Stimulated activated CD8-positive, alpha-beta memory T cell treated with anti-CD3 and anti-CD28 coated beads, Interleukin-15, amount 100 ng/mL, for 24 hours (primary cell): ENCODE data around the gene PITPNB.

Source experiments
- DNase-seq: peaks from one replicate; pipeline ENCODE4 v3.0.0-alpha.2; 2020; ENCODE audit warnings: low read depth

PITPNB gene

GRCh38 chr22:27859336-27859735 lies 59.7 kb downstream of the PITPNB start:
- DNase-seq = no peak

DNA sequence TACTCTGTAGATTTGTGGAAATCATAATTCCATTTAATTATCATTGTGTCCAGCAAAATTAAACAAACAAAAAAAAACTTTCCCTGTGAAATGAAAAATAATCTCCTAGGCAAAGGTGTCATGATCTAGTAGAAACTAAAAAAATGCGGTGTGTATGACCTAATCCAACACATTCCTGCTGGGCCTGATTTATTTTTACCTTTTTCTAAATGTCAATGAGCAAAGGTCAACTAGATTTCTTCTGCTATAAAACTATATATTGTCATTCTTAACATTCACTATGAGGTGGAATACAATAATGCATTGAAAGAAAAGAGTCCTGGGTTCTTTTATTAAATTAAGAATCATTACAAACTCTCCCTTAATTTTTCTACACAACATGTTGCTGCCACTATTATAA lies 60.4 kb downstream of the PITPNB start:
- no peak for DNase-seq

DNA sequence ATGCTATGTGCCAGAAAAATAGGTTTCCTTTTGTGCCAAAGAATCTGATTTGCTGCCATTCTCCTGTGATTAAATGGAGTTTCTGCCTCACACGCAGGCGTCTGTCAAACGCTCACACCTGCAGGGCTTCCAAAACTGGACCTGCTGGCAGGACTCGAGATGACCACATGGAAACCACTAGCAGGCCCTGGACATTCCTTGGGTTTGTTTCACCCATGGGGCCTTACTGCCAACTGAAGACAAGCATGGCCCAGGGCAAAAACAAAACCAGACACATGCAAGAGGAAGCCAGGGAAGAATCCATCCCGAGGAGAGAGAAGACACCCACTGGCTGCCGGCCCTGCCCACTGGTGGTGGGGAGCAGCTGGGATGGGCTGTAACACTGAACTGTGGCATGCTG lies 61.6 kb downstream of the PITPNB start:
- no peak for DNase-seq

- no peak for DNase-seq
Measured at GRCh38 chr22:27856386-27856785, 62.7 kb downstream of the PITPNB start.

GRCh38 chr22:27853424-27853823 lies 65.6 kb downstream of the PITPNB start:
- no peak for DNase-seq

DNA sequence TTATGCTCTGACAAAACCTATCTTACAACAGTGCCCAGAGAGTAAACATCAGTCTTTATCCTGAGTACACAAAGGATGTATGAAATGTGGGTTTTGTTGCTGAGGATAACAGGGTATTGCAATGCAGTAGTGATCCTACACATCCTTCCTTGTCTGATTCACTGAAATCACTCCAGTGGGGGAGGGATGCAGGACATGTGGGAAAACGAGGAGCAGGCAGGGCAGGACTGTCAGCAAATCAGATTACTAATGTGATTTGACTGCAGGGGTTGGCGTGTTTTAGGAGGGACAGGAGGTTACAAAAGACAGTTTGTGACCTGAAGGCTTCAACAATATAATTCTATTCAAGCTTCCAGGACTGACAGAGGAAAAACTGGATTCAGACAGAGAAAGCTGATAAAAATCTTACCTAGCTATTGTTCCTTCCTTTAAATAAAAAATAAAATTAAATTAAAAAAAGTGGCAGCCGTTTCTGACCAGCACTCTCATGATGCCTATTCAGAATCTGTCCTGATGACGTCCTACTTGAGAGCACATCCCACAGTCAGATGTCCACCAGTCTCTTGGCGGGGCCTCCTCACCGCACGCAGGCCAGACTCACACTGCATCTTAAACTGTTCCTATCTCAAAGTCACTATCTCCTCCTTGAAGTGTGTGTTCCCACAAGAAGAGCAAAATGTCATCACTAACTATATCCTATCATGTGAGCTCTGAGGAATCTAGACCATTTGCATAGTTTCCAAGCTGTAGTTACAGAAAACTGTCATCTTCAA lies 66.9 kb downstream of the PITPNB start:
- DNase-seq = no peak

DNA sequence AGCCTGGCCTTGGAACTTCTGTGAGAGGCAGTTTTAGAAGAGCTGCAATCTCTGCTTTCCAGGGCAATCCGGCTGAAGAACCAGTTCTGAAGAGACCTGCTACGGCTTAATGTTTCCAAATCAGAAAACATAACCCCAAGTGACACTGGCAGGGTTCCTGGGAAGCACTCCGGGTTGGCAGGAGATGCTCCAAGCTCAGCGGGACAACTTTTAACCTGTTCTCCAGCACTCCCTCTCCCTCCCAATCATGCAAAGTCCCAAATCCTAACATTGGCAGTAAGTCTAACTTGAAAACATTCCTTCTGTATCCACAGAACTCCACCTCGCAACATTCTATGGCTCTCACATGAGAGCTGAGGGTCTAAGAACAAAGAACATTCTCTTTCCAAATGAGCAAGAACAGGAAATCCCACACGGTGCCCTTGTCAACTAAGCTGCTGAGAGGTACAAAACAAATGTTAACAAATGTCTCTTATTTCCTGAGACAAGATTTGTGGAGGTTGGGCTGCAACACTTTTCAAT lies 69.0 kb downstream of the PITPNB start:
- no peak for DNase-seq

GRCh38 chr22:27848005-27848404 lies 71.1 kb downstream of the PITPNB start:
- no peak for DNase-seq

DNA sequence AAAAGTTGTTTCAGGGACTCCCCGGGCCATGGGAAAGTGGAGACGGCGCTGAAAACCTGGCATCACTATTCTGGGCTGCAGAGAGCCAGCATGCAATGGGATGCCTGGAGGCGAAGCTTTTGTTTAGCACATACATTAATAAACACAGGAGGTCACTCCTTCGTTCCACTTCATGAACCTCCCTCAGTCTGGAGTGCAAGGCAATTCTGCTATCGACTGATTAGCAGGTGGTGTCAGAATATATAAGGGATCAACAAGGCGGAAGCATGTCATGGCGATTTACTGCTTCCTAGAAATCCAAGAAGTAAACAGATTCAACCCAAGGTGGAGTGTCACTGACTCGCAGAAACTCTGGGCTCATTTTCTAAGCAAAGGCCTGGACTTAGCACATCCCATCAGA lies 72.1 kb downstream of the PITPNB start:
- DNase-seq = no peak

DNA sequence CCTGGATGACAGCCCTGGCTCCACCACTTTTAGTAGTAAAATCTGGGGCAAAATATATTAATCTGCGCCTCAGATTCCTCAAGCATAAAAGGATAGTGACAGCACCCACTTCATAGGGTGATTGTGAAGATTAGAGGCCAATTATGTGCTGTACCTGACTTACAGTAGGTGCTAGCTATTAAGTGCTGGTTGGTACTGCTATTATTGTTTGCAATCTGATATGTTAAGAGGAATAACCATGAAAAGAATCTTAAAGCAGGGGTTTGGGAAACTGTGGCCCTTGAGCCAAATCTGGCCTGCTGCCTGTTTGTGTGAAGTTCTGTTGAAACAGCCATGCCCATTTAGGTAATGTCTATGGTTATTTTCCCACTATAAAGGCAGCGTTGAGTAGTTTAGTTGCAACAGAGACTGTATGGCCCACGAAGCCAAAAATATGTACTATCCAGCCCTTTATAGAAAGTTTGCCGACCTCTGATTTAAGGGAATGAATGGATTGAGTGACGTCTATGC lies 72.8 kb downstream of the PITPNB start:
- DNase-seq = no peak

- no peak for DNase-seq
Measured at GRCh38 chr22:27845644-27846043, 73.4 kb downstream of the PITPNB start.

GRCh38 chr22:27844656-27845591 lies 74.1 kb downstream of the PITPNB start:
- DNase-seq = no peak

GRCh38 chr22:27844256-27844655 lies 74.8 kb downstream of the PITPNB start:
- no peak for DNase-seq

- no peak for DNase-seq
Measured at GRCh38 chr22:27843441-27843840, 75.6 kb downstream of the PITPNB start.

- DNase-seq = no peak
Measured at GRCh38 chr22:27842669-27843431, 76.2 kb downstream of the PITPNB start.

DNA sequence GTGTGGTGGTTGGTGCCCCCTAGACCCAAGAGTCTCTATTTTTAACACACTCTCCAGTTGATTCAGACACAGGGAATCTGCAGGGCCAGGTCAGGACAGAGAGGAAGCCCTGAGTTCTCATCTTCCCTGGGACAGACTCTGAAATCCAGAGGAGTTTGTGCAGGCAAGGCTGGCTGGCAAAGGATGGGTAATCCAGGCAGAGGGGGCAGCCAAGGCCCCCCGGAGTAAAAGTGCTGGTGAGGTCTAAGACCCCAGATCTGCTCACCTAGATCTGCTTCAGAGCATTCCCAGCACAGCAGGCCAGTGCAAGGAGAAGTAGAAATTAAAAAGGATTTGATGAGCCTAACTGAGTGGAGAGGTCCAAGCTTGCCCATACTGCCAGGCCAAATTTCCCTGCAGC lies 76.9 kb downstream of the PITPNB start:
- DNase-seq = no peak

DNA sequence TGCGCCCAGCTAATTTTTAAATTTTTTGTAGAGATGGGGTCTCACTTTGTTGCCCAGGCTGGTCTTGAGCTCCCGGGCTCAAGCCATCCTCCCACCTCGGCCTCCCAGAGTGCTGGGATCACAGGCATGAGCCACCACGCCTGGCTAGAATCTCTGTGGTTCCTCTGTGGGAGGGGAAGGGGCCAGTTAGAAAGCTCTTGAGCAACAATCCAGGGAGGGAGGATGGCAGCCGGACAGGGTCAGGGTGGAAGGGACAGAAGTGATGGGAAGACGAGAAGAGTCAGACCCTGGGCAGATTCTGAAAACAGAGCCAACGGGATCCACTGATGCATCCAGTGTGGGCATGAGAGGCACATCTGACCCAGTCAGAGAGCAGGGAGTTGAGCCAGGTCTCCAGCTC lies 78.6 kb downstream of the PITPNB start:
- no peak for DNase-seq

DNA sequence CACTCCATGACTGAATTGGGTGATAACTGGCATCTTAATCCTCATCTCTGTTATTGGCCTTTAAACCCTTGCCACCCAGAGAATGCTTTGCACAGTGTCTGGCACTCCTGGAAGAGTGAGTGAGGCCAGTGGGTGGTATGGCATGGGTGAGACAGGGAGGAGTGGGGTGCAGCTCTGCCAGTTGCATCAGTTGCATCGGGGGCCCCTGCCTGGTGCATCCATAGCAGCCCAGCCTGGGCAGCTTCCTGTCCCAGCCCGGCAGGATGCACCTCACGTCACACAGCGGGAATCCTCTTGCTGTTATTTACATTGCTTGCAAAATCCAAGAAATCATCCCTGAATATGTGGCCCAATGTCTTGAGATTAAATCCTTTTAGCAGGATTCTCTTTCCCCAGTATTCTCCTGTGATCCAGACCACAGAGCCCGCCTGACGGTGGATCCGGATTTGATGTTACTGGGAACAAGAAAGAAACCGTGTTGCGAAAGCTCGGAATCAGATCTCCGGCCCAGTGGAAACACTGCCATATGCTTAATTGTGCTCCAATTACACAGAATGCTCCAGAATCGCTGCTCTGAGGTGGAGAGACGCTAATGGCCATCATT lies 79.9 kb downstream of the PITPNB start:
- DNase-seq = no peak

DNA sequence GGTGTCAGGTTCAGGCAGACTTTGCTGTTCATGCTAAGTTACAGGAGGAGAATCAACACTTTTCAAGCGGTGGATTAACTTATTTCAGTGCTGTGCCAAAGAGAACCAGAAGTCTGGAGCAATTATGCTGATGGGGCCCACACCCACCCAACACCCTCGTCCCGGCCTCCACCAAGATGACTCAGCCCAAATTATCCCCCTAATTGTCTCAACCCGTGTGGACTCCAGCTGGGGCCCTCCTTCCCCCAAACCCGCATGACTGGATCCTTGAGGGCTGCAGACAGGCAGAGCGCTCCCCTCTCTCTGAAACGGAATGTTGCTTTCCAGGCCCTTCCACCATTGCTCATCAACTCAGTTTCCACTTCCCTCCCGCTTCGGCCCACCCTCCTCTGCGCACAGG lies 82.9 kb downstream of the PITPNB start:
- no peak for DNase-seq

- DNase-seq = no peak
Measured at GRCh38 chr22:27835446-27835845, 83.6 kb downstream of the PITPNB start.

- no peak for DNase-seq
Measured at GRCh38 chr22:27834364-27835185, 84.5 kb downstream of the PITPNB start.
